HG03469 (cell line): Measurements from ENCODE around the gene FAM236A.
"Not testable (repeated sequence)": the region's sequence is repeated elsewhere in the genome, so short reads cannot be mapped to it uniquely, and the experiment has no call there.

Source experiments
- ATAC-seq: cut with Tn5 transposase; IDR thresholded peaks from one replicate; pipeline ENCODE4 v1.9.1; 2021; ENCODE audit warnings: mild to moderate bottlenecking, moderate library complexity, moderate number of reproducible peaks; ENCODE audit not compliant: unreplicated experiment

The FAM236A gene

GRCh38 chrX:72937906-72938305 lies at the start of gene FAM236A:
Gene FAM236A (plus strand): TSS chrX:72938206. CDS start chrX:72938263, 57 bp downstream.
- ATAC-seq: not testable (repeated sequence)

DNA sequence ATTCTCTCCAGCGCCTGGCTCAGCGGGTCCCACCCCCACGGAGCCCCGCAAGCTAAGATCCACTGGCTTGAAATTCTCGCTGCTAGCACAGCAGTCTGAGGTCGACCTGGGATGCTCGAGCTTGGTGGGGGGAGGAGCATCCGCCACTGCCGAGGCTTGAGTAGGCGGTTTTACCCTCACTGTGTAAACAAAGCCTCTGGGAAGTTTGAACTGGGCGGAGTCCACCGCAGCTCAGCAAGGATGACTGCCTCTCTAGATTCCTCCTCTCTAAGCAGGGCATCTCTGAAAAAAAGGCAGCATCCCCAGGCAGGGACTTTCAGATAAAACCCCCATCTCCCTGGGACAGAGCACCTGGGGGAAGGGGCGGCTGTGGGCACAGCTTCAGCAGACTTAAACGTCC lies 48.3 kb upstream of the FAM236A start:
- ATAC-seq: not testable (repeated sequence)

DNA sequence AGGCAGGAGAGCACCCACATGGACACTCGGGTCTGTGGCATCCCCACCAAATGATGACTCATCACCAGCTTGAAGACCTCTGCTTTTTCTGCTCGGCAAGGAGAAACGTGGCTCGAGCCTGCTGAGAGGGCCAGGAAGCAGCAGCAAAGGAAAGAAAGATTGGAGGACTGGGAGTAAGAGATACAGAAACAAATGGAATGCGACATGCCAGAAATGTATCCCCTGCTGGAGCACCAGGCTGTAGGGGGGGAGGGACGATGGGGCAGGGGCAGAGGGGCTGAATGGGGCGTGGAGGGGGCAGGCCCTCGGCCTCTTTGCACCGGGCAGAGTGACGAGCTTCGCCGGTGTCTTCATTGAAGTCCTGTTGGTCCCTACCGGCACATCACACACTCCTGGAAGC lies 25.7 kb upstream of the FAM236A start, which contains the start of gene FAM236C:
Gene FAM236C, plus strand, starts transcription at position 301 of the 400 bp plus-strand sequence. CDS start 100 bp downstream, outside the sequence.
- ATAC-seq: not testable (repeated sequence)

DNA sequence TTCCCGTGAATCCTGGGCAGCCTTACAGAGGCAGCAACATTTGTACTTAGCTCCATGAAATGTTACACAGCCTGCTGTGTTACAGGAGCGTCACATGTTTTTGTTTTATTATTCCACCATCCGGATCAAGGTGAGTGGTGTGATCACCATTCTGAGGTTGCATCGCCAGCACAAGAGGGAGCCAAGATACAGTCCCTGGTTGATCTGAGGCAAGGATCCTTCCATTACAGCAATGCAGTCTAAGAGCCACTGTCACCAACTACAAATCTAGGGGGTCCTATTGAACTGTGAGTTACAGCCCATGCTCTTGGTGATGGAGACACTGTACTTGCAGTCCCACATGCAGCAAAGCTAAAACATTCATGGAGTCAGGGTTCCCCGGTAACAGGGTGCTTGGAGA lies 21.9 kb upstream of the FAM236A start:
- ATAC-seq: not testable (repeated sequence)

GRCh38 chrX:72932283-72932682 lies 5.7 kb upstream of the FAM236A start:
- not testable (repeated sequence) for ATAC-seq

- not testable (repeated sequence) for ATAC-seq
Observed at GRCh38 chrX:72936455-72936854, 1.6 kb upstream of the FAM236A start.

DNA sequence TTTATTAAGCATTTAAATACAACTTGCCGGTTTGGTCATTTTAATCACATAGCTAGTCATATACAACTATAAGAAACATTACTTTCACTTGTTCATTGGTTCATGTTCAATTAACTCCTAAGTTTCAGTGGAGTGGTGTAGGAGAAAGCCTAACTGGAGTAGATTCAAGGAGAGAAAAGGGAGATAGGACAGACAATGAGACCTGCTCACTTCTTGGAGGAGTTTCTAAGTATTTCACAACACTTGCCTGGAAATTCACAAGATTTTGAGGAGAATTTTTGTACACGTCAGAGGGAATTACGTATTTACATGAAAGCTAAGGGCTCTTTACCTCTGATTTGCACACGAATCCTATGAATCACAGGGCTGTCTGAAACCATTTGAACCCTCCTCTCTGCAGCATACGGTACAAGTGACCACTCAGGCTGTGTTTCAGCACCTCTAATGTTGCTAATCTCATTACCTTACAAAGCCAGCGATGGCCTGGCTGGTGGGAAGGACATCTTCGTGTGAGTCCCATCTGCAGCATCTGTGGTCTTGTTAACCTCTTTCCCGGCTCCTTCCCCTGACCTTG lies 1.0 kb upstream of the FAM236A start:
- not testable (repeated sequence) for ATAC-seq

DNA sequence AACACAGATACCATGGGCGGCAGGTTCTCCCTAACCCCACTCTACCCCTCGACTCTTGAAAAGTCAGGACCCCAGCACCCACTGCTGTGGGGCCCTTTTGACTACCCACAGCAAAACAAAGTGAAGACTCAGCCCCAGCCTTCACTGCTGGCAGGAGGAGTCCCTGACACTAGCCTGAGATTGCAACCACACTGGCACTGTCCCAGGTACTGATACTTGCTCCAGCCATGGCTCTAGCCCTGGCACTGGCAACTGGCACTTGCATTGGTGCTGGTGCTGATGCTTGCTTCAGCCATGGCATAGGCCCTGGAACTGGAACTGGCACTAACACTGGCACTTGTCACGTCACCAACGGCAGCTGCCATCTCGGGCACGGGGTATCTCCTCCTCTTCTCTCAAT lies 4.3 kb downstream of the FAM236A start:
- ATAC-seq: not testable (repeated sequence)

DNA sequence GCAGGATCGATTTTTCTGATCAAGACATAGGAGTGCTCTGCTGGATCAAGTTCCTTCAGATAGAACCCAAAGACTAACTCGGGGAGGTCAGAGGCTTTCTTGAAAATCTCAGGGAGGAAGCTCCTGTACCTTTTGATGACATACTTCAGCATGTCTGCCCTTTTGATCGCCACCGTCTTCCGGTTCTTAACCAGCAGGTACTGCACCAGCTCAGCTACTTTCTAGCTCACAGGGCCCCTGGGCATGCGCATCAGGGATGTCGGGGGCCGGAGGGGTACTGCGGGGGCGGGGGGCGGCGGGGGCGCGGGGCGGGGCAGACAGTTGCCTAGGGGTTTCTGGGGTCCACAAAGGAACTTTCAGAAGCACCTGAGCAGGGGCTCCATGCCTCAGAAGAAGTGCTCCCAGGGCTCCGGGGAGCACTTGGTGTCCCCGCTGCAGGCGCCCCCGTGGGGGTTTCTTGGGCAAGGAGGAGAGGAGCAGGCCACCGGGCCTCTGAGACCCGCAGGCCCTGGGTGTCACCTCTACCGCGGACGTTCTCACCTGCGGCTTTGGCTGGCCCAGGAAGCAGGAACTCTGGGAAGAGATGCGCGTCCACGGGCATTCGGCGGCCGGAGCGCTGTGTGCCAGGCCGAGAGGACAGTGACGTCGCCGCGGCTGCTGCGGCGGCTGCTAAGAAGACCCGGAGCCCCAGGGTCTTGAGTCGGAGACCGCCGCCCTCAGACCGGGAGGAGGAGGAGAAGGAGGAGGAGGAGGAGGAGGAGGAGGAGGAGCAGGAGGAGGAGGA lies 5.2 kb downstream of the FAM236A start:
- ATAC-seq: peak; percentile 80

GRCh38 chrX:72943819-72944169 lies 5.8 kb downstream of the FAM236A start, which contains the start of gene DMRTC1:
Gene DMRTC1 (minus strand): TSS chrX:72943837. CDS start chrX:72875694, 68,143 bp downstream.
- ATAC-seq: peak; percentile 87

DNA sequence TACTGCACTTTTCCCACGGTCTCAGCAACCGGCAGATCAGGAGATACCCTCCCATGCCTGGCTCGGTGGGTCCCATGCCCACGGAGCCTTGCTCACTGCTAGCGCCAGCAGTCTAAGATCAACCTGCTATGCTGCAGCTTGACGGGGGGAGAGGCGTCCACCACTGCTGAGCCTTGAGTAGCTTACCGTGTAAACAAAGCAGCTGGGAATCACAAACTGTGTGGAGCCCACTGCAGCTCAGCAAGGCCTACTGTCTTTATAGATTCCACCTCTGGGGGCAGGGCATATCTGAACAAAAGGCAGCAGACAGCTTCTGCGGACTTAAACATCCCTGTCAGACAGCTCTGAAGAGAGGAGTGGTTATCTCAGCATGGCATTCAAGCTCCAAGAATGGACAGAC lies 22.0 kb downstream of the FAM236A start:
- ATAC-seq: not testable (repeated sequence)

DNA sequence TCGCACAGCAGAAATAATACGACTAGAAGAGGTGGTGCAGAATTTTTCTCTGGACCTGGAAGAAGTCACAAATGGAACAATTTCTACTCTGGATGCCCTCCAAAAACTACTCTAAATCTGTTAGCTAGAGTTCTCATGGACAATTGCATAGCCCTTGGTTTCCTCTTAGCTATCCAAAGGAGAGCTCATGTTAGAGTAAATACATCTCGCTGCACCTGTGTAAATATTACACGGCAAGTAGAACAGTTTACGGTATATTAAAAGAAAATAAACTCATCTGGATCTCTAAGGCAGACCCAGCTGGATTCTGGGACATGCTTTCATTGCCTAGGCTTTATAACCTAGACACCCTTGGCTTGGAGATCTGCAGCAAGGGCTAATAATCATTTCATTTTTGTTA lies 33.9 kb downstream of the FAM236A start:
- ATAC-seq: not testable (repeated sequence)

DNA sequence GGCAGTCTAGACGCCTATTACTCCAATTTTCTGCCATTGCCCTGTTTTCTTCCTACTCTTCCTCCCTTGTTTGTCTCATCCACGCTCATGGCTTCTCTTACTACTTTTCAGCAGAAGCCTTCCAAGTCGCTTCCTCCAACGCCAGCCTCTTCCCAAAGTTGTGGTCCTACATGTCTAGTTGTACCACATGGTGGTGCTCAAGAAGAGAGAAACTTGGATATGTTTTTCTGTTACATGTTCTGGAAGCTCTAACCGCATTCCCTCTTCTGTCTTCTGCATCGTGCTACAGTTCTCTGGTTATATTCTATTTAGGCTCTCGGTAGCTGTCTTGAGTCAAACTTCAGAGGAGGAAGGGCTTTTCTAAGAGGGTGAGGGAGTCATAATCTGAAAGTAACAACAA lies 36.9 kb downstream of the FAM236A start:
- not testable (repeated sequence) for ATAC-seq

- not testable (repeated sequence) for ATAC-seq
Observed at GRCh38 chrX:72980894-72981469, 43.0 kb downstream of the FAM236A start.
